BJ (cell line): ENCODE data around the gene RSPH6A. TPM values are rescaled to one million over a fixed set of nuclear protein-coding genes. Genes with fewer than 3 reads are reported as not detected.

ENCODE experiments used
- CTCF ChIA-PET: fragments of 350-600 bp; formaldehyde crosslinking; extraction: SDS; loops from one replicate; lab custom pipeline; 2021; ENCODE audit warnings: antibody characterized with exemption, inconsistent platforms; lab: Yijun Ruan, JAX
- POLR2A ChIA-PET: fragments of 300-600 bp; sonication (Branson Sonifier 250); formaldehyde crosslinking; extraction: SDS; loops from one replicate; lab custom pipeline; 2021; ENCODE audit warnings: antibody characterized with exemption; lab: Charles Lee
- DNase-seq: peaks from one replicate; pipeline ENCODE4 v3.0.0-alpha.2; 2011; ENCODE audit warnings: low read depth
- H3K27me3 ChIP-seq: 2 replicates; pipeline ENCODE4 v1.6.0; 2011; ENCODE audit warnings: low read length; ENCODE audit not compliant: control insufficient read depth, insufficient read depth
- H3K36me3 ChIP-seq: 2 replicates; pipeline ENCODE4 v1.5.1; 2011; ENCODE audit warnings: low read length; ENCODE audit not compliant: control insufficient read depth, insufficient read depth
- H3K4me3 ChIP-seq: 2 replicates; pipeline ENCODE4 v1.5.1; 2011; ENCODE audit warnings: low read depth, mild to moderate bottlenecking, control low read depth, low read length
- polyA plus RNA-seq: library from polyadenylated mRNA; depleted of rRNA; stranded (reverse); fragments of >200 nt; gene quantifications from 2 replicates; pipeline ENCODE4 v1.2.3, GENCODE V29; 2011
- TF ChIP-seq, protein P1 (sequence below): IDR thresholded peaks from 2 replicates; pipeline ENCODE4 v1.5.1; 2011; ENCODE audit warnings: low read depth, mild to moderate bottlenecking, control low read depth, inconsistent platforms, low read length, moderate library complexity; ENCODE audit not compliant: insufficient read depth

RSPH6A gene
- polyA plus RNA-seq, 1 experiment = not detected

DNA sequence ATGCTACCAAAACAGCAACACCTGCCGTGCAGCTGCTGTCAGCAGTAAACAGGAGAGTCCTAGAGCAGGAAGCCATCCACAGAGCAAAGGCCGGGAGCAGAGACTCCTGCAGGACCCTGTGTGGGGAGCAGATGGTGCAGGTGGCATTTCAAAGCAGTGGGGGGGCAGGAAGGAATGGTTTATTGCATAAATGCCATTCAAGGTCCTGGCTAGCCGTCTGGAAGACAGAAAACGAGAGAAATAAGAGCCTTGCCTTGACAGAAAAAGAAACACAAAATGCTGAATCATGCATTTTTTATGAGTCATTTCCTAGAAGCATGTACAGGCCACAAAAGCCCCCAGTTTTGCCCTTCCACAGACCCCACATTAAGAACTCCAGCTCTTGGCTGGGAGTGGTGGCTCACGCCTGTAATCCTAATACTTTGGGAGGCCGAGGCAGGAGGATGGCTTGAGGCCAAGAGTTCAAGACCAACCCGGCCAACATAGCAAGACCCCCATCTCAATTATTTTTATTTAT, 5.4 kb downstream of the RSPH6A start:
- Histone ChIP-seq H3K27me3 (no peaks in the 10 kb centered on the region), H3K36me3 (peaks cover 2% of the 10 kb centered on the region), H3K4me3 (no peak overlapping the region)
- POLR2A ChIA-PET = no interaction called here
- TF ChIP-seq, protein P1, sequence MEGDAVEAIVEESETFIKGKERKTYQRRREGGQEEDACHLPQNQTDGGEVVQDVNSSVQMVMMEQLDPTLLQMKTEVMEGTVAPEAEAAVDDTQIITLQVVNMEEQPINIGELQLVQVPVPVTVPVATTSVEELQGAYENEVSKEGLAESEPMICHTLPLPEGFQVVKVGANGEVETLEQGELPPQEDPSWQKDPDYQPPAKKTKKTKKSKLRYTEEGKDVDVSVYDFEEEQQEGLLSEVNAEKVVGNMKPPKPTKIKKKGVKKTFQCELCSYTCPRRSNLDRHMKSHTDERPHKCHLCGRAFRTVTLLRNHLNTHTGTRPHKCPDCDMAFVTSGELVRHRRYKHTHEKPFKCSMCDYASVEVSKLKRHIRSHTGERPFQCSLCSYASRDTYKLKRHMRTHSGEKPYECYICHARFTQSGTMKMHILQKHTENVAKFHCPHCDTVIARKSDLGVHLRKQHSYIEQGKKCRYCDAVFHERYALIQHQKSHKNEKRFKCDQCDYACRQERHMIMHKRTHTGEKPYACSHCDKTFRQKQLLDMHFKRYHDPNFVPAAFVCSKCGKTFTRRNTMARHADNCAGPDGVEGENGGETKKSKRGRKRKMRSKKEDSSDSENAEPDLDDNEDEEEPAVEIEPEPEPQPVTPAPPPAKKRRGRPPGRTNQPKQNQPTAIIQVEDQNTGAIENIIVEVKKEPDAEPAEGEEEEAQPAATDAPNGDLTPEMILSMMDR = no peak
- peak; percentile 23 for DNase-seq
- CTCF ChIA-PET = interaction anchor here (3.6 kb wide), 1 partner anchor 10 kb away, joined by 11 read pairs; no protein-coding TSS in a partner anchor

GRCh38 chr19:45805719-45806118, 9.4 kb downstream of the RSPH6A start:
- Histone ChIP-seq H3K36me3 (no peaks in the 10 kb centered on the region), H3K27me3 (no peaks in the 10 kb centered on the region), H3K4me3 (no peak overlapping the region)
- CTCF ChIA-PET = interaction anchor here (0.6 to 12.1 kb wide), 3 partner anchors 10 to 36 kb away, joined by 3 to 154 read pairs (median 111); partner anchors contain the start of genes RSPH6A and SIX5
- no peak for DNase-seq
- POLR2A ChIA-PET = no interaction called here
- TF ChIP-seq, protein P1 = no peak

GRCh38 chr19:45804959-45805230, 10.2 kb downstream of the RSPH6A start:
- Histone ChIP-seq H3K27me3 (no peaks in the 10 kb centered on the region), H3K4me3 (no peak overlapping the region), H3K36me3 (no peaks in the 10 kb centered on the region)
- TF ChIP-seq, protein P1 = no peak
- DNase-seq = no peak
- CTCF ChIA-PET = interaction anchor here (10.8 to 12.1 kb wide), 2 partner anchors 11 to 35 kb away, joined by 111 to 154 read pairs; partner anchors contain the start of genes RSPH6A and SIX5
- POLR2A ChIA-PET = no interaction called here

DNA sequence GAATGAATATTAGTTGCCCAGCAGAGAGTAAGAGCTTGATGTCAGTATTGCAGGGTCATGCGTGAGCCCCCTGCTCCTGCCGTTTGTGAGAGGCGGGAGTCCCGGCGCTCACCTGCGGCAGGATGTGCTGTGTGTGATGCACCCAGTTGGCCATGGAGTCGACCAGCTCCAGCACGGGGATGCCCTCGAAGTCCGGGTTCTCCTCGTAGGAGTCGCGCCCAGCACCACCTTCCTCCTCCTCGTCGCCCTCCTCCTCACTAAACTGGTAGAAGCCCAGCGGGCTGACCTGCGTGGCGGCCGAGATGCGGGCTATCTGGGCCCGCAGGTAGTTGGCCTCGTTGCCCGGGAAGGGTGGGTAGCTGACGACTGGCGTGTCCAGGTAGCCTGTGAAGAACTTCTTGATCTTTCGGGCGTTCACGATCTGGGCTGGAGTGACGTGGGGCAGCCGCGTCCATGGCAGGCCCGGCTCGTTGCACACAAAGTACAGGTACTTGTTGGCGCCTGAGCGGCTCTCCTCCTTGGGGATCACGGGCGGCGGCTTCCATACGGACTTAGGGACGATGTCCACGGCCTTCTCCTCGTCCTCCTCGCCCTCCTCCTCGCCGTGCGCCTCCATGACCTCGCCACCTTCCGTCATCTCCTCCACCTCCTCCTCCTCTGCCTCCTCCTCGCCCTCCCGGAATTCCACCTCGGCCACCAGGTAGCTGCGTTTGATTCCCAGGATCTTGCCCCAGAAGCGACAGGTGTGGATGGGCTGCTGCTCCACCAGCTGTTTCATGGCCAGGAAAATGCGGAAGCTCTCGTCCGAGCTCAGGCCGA, 10.8 kb downstream of the RSPH6A start:
- no peak overlapping the region for H3K4me3 ChIP-seq
- TF ChIP-seq, protein P1 = no peak
- ChIA-PET POLR2A (no interaction called here), CTCF (interaction anchor here (10.8 to 12.1 kb wide), 2 partner anchors 12 to 34 kb away, joined by 111 to 154 read pairs; partner anchors contain the start of genes RSPH6A and SIX5)
- no peak for DNase-seq
- H3K36me3 ChIP-seq = no peaks in the 10 kb centered on the region
- no peaks in the 10 kb centered on the region for H3K27me3 ChIP-seq

DNA sequence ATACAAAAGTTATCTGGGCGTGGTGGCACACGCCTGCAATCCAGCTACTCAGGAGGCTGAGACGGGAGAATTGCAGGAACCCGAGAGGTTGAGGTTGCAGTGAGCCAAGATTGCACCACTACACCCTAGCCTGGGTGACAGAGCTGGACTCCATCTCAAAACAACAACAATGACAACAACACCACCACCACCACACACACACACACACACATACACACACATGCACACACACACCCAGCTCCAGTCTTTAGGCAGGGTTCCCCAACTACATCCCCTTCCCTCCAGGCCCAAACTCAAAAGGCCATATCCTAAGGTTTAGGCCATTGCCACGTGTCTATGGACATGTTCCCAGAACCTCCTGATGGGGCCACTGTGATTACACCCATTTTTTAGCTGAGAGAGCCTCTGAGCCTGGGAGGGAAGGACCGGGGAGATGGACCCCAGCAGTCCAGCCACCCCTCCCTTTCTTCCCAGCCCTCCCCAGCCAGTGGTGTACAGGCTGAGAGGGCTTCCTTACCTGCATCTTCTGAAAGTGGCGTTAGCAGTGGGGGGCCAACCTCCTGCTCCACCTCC, 13.4 kb downstream of the RSPH6A start:
- DNase-seq = no peak
- POLR2A ChIA-PET = no interaction called here
- Histone ChIP-seq H3K27me3 (no peaks in the 10 kb centered on the region), H3K36me3 (no peaks in the 10 kb centered on the region), H3K4me3 (no peak overlapping the region)
- TF ChIP-seq, protein P1 = no peak
- CTCF ChIA-PET = interaction anchor here (1.0 to 12.1 kb wide), 4 partner anchors 14 to 121 kb away, joined by 3 to 154 read pairs (median 57); partner anchors contain the start of genes IRF2BP1, RSPH6A and SIX5
